Sigmoid colon (tissue), 7 donors: ENCODE data around the gene THEM5. TPM values are rescaled to one million over a fixed set of nuclear protein-coding genes. Genes with fewer than 3 reads are reported as not detected.

Source experiments
- DNase-seq: peaks from one replicate; pipeline ENCODE4 v3.0.0-alpha.2; 2019
- H3K27ac ChIP-seq, 4 donors: fragments of 200-600 bp; sonication (generic); one replicate each; pipeline ENCODE4 v1.5.1; 2016 to 2019; ENCODE audit warnings: mild to moderate bottlenecking in 1 of 4
- H3K27me3 ChIP-seq, 3 donors: fragments of 200-600 bp; sonication (generic); one replicate each; pipeline ENCODE4 v1.5.1; 2019; ENCODE audit warnings: mild to moderate bottlenecking in 1 of 3
- H3K36me3 ChIP-seq, 4 donors: fragments of 200-600 bp; sonication (generic); one replicate each; pipeline ENCODE4 v1.5.1; 2016 to 2019
- H3K4me1 ChIP-seq, 4 donors: fragments of 200-600 bp; sonication (generic); one replicate each; pipeline ENCODE4 v1.5.1; 2017 to 2019
- H3K4me3 ChIP-seq, 4 donors: fragments of 200-600 bp; sonication (generic); one replicate each; pipeline ENCODE4 v1.5.1; 2017 to 2019; ENCODE audit warnings: mild to moderate bottlenecking in 2 of 4, moderate library complexity in 1 of 4
- H3K9me3 ChIP-seq, 4 donors: fragments of 200-600 bp in 3 of 4; sonication (generic) in 3 of 4; one replicate each; pipeline versions ENCODE4 v1.5.1 to v1.6.1; 2013 to 2019
- EP300 ChIP-seq, 4 donors: sonication (generic); formaldehyde crosslinking; IDR thresholded peaks; one replicate each; pipeline ENCODE4 v1.6.1; 2017; ENCODE audit warnings: antibody characterized with exemption in 4 of 4
- POLR2A ChIP-seq, 2 donors: fragments of 450-650 bp; IDR thresholded peaks; one replicate each; pipeline ENCODE4 v1.6.1; 2016; ENCODE audit warnings: antibody characterized with exemption in 2 of 2, mild to moderate bottlenecking in 2 of 2, moderate library complexity in 2 of 2
- POLR2AphosphoS5 ChIP-seq, 4 donors: sonication (generic); formaldehyde crosslinking; IDR thresholded peaks; one replicate each; pipeline ENCODE4 v1.6.1; 2017; ENCODE audit warnings: antibody characterized with exemption in 4 of 4
- WGBS, 2 donors: extraction: QIAGEN DNeasy Blood & Tissue Kit; methylation state at CpG; one replicate each; pipeline ENCODE4 v1.1.7; 2013; 5-methylcytosine and 5-hydroxymethylcytosine counted together
- intact Hi-C: fragments of 100-400 bp; cut with DNase I; formaldehyde crosslinking; loops from one replicate; pipeline ENCODE4 v1.15.1; 2023
- polyA plus RNA-seq, 3 donors: library from polyadenylated mRNA; stranded (reverse); fragments of 200-250 nt; gene quantifications; one replicate each; pipeline ENCODE4 v1.2.3, GENCODE V29; 2013
- total RNA-seq, 4 donors: library from RNA; depleted of rRNA; stranded (reverse); fragments of >200 nt; gene quantifications; one replicate each; pipeline ENCODE4 v1.1.0, GENCODE V29; 2016
- TF ChIP-seq, protein P1 (sequence below), 4 experiments: fragments of 450-650 bp in 3 of 4; fragments of 200-600 bp in 1 of 4; IDR thresholded peaks; one replicate each; pipeline ENCODE4 v1.5.1; 2016 to 2019; ENCODE audit warnings: antibody characterized with exemption in 4 of 4, mild to moderate bottlenecking in 3 of 4, moderate library complexity in 2 of 4
- donor health status: healthy with polysubstance abuse.
- donor health status: Bipolar disorder and iron deficiency.
- donor health status: healthy.

The THEM5 gene
- total and polyA plus RNA-seq, 7 donors = not detected

DNA sequence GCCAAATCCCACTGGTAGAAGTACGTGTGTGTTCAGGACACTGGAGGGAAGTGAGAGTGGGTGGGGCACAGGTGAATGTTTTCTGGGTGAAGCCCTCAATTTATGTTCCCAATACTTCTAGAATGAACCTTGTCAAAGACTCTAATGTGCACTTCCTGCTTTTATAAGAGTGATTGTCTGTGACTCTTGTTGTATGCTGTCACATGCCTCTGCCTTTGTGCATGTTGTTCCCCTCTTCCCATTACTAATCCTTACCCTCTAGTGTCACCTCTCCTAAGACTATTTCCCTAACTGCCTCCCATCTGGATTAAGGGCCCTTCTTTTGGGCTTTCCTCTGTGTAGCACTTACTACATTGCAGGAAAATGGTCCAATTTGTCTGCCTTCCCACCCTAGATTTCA, 45.7 kb downstream of the THEM5 start:
- DNase-seq = no peak
- 61 to 64% methylated on average over 1 of the region's 1 CpG for WGBS, 2 donors
- Histone ChIP-seq H3K36me3 (no peaks in the 10 kb centered on the region), H3K9me3 (no peaks in the 10 kb centered on the region), H3K27me3 (peaks cover 0 to 24% (median 0%) of the 10 kb centered on the region in 3 donors), H3K4me1 (no peaks in the 10 kb centered on the region), H3K27ac (no peak overlapping the region), H3K4me3 (no peak overlapping the region)
- intact Hi-C loops = no loop called here
- TF ChIP-seq POLR2AphosphoS5 (IDR thresholded peaks at IDR 0.05) = no peak
- TF ChIP-seq, protein P1, sequence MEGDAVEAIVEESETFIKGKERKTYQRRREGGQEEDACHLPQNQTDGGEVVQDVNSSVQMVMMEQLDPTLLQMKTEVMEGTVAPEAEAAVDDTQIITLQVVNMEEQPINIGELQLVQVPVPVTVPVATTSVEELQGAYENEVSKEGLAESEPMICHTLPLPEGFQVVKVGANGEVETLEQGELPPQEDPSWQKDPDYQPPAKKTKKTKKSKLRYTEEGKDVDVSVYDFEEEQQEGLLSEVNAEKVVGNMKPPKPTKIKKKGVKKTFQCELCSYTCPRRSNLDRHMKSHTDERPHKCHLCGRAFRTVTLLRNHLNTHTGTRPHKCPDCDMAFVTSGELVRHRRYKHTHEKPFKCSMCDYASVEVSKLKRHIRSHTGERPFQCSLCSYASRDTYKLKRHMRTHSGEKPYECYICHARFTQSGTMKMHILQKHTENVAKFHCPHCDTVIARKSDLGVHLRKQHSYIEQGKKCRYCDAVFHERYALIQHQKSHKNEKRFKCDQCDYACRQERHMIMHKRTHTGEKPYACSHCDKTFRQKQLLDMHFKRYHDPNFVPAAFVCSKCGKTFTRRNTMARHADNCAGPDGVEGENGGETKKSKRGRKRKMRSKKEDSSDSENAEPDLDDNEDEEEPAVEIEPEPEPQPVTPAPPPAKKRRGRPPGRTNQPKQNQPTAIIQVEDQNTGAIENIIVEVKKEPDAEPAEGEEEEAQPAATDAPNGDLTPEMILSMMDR (IDR thresholded peaks at IDR 0.05) = no peak
- no peak for TF ChIP-seq POLR2A (IDR thresholded peaks at IDR 0.05)
- TF ChIP-seq EP300 (IDR thresholded peaks at IDR 0.05) = no peak

DNA sequence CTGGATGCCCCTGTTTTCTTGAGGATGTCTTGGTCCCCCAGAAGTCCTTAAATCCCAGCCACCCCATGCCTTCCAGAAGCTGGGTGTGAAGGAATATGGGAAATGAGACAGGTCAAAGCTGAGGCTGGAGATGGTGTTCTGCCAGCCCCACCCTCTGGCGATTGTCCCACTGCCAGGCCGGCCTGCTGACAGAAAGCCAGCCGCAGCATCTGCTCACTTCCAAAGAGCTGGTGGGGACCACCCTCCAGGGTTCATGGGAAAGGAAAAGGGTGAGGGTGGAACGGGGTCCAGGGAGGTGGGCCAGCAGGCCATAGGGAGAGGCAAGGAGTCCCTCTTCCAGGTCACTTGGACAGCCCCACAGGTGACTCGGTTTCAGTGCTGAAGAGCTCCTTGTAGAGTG, 46.4 kb downstream of the THEM5 start:
- no peak for DNase-seq
- Histone ChIP-seq H3K27ac (no peak overlapping the region), H3K27me3 (peaks cover 0 to 28% (median 0%) of the 10 kb centered on the region in 3 donors), H3K9me3 (no peaks in the 10 kb centered on the region), H3K4me3 (no peak overlapping the region), H3K36me3 (no peaks in the 10 kb centered on the region), H3K4me1 (no peaks in the 10 kb centered on the region)
- TF ChIP-seq POLR2AphosphoS5 (IDR thresholded peaks at IDR 0.05) = no peak
- TF ChIP-seq POLR2A (IDR thresholded peaks at IDR 0.05) = no peak
- TF ChIP-seq, protein P1 (IDR thresholded peaks at IDR 0.05) = no peak
- TF ChIP-seq EP300 (IDR thresholded peaks at IDR 0.05) = no peak
- WGBS, 2 donors = 63 to 80% methylated on average over 5 of the region's 5 CpGs
- intact Hi-C loops = no loop called here

DNA sequence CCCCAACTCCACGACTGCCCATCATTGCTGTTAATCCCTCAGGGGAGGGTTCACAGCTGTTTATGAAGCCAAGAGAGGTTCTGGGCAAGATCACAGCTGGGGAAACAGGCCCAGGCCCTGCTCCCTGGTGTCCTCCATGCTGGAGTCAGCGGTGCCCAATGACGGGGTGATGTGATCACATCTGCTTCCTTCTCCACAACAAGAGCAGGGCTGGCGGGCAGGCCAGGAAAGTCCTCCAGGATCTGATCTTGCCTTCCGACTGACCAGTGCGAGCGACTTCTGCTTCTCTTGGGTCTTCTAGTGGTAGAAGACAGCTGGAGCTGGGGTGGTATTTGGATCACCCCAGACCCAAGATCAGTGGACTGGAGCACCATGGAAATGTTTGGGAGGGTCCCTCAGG, 47.3 kb downstream of the THEM5 start:
- Histone ChIP-seq H3K4me1 (no peaks in the 10 kb centered on the region), H3K4me3 (no peak overlapping the region), H3K27me3 (peaks cover 0 to 34% (median 0%) of the 10 kb centered on the region in 3 donors), H3K27ac (no peak overlapping the region), H3K9me3 (no peaks in the 10 kb centered on the region), H3K36me3 (no peaks in the 10 kb centered on the region)
- TF ChIP-seq POLR2AphosphoS5 (IDR thresholded peaks at IDR 0.05) (no peak), POLR2A (IDR thresholded peaks at IDR 0.05) (no peak), EP300 (IDR thresholded peaks at IDR 0.05) (no peak)
- TF ChIP-seq, protein P1 (IDR thresholded peaks at IDR 0.05) = no peak
- DNase-seq = no peak
- WGBS, 2 donors = 85 to 89% methylated on average over 7 of the region's 7 CpGs
- intact Hi-C loops = no loop called here

DNA sequence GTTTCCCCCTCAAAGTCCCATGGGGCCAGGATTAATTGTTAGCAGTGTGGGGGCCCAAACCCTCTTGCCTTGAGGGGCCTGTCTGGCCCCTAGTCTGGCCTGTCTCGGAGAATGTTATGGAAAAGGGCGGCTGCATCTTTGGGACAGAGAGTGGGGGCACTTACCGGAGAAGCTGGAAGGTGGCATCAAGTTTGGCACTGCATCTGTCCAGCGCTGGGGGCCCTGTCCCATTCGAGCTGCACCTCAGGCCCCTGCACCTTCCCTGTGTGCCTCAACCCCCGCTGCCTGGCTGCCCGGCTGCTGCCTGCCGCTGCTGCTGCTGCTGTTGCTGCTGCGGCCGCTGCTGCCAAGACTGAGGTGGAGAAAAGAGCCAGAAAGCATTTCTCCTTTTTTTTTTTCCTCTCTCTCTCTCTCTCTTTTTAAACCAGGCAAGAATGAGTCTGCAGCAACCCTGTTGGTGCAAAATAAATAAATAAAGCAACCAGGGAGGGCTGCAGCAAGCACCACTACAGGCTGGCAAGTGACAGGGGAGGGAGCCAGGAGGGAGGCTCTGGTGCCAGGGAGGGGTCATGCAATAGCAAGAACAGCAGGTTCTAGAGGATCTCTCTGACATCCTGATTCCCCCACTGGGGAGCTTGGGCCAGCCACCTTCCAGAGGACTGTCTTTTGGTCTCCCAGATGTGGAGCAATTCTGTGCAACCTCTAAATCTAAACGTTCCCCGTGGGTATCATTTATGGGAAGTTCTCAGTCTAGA, 48.3 kb downstream of the THEM5 start, which contains the start of gene LINGO4:
TSS of gene LINGO4 (minus strand) at position 354 of the 755 bp plus-strand sequence. CDS start 2,715 bp downstream, outside the sequence.
- Histone ChIP-seq H3K9me3 (no peaks in the 10 kb centered on the region), H3K36me3 (no peaks in the 10 kb centered on the region), H3K4me1 (no peaks in the 10 kb centered on the region), H3K4me3 (no peak within 1 kb of the TSS), H3K27me3 (peaks cover 0 to 43% (median 0%) of the 10 kb centered on the region in 3 donors), H3K27ac (no peak within 1 kb of the TSS)
- DNase-seq = peak; percentile 22
- no peak for TF ChIP-seq POLR2AphosphoS5 (IDR thresholded peaks at IDR 0.05)
- no peak for TF ChIP-seq POLR2A (IDR thresholded peaks at IDR 0.05)
- TF ChIP-seq, protein P1 (IDR thresholded peaks at IDR 0.05) = no peak
- TF ChIP-seq EP300 (IDR thresholded peaks at IDR 0.05) = no peak
- intact Hi-C loops = no loop called here
- 60 to 70% methylated on average over 12 of the region's 12 CpGs for WGBS, 2 donors
